A673 (cell line): ENCODE results near the gene NUP35. TPM values are rescaled to one million over a fixed set of nuclear protein-coding genes. Genes with fewer than 3 reads are reported as not detected.

Source experiments
- BruUV-seq: library from RNA; stranded (reverse); fragments of 400-500 nt; replicated peaks from 2 replicates; lab custom pipeline; 2021; lab: Mats Ljungman, UMichigan
- CTCF ChIA-PET: fragments of 300-600 bp; sonication (Branson Sonifier 250); formaldehyde crosslinking; loops from one replicate; lab custom pipeline; 2022; ENCODE audit warnings: antibody characterized with exemption; lab: Charles Lee
- POLR2A ChIA-PET: fragments of 300-600 bp; sonication (Branson Sonifier 250); formaldehyde crosslinking; loops from one replicate; lab custom pipeline; 2022; ENCODE audit warnings: antibody characterized with exemption; ENCODE audit not compliant: low non-redundant PET; lab: Charles Lee
- DNase-seq: peaks from one replicate; pipeline ENCODE4 v3.0.0-alpha.2; 2015; ENCODE audit warnings: low spot score
- H3K27ac ChIP-seq: fragments of 200-600 bp; sonication (generic); 2 replicates; pipeline ENCODE4 v1.5.1; 2016; ENCODE audit warnings: mixed run types, low read depth, mild to moderate bottlenecking, mixed read lengths, antibody characterized with exemption, low read length; ENCODE audit not compliant: poor library complexity, severe bottlenecking
- H3K27me3 ChIP-seq: fragments of 200-600 bp; sonication (generic); replicated peaks from 2 replicates; pipeline ENCODE4 v1.6.1; 2017; ENCODE audit warnings: mixed run types, low read depth, mild to moderate bottlenecking, mixed read lengths, antibody characterized with exemption, low read length; ENCODE audit not compliant: insufficient read depth, poor library complexity
- H3K36me3 ChIP-seq: fragments of 200-600 bp; sonication (generic); 2 replicates; pipeline ENCODE4 v1.6.1; 2016; ENCODE audit warnings: mixed run types, mild to moderate bottlenecking, mixed read lengths, antibody characterized with exemption, low read length; ENCODE audit not compliant: insufficient read depth, poor library complexity, severe bottlenecking
- H3K4me1 ChIP-seq: fragments of 200-600 bp; sonication (generic); 2 replicates; pipeline ENCODE4 v1.6.1; 2017; ENCODE audit warnings: mixed run types, mild to moderate bottlenecking, mixed read lengths, antibody characterized with exemption, low read length; ENCODE audit not compliant: insufficient read depth, poor library complexity, severe bottlenecking
- H3K4me3 ChIP-seq: fragments of 200-600 bp; sonication (generic); 2 replicates; pipeline ENCODE4 v1.5.1; 2016; ENCODE audit warnings: low read depth, mixed run types, mild to moderate bottlenecking, mixed read lengths, low read length; ENCODE audit not compliant: poor library complexity, severe bottlenecking
- H3K9me3 ChIP-seq: fragments of 200-600 bp; sonication (generic); 2 replicates; pipeline ENCODE4 v1.6.1; 2016; ENCODE audit warnings: mixed run types, low read depth, mild to moderate bottlenecking, mixed read lengths, antibody characterized with exemption, low read length; ENCODE audit not compliant: poor library complexity, severe bottlenecking
- EZH2 ChIP-seq: fragments of 200-600 bp; sonication (generic); IDR thresholded peaks from 2 replicates; pipeline ENCODE4 v1.6.1; 2017; ENCODE audit warnings: borderline replicate concordance, low read depth, mild to moderate bottlenecking, mixed read lengths, antibody characterized with exemption, low read length; ENCODE audit not compliant: poor library complexity, severe bottlenecking
- intact Hi-C: fragments of 100-400 bp; cut with micrococcal nuclease; formaldehyde crosslinking; loops from one replicate; pipeline ENCODE4 v1.10.0; 2022; ENCODE audit not compliant: unreplicated experiment
- total RNA-seq: library from RNA; stranded (reverse); gene quantifications from 2 replicates; pipeline ENCODE4 v1.2.3, GENCODE V29; 2021
- TF ChIP-seq, protein P1 (sequence below): fragments of 300-800, 200-600 bp; sonication (generic); conservative IDR thresholded peaks from 2 replicates; pipeline ENCODE4 v1.5.1; 2017; ENCODE audit warnings: low read depth, mild to moderate bottlenecking, antibody characterized with exemption, low read length, moderate library complexity, mixed read lengths

NUP35 gene
- total RNA-seq, 1 experiment from 2014 or later = 62.0 TPM

DNA sequence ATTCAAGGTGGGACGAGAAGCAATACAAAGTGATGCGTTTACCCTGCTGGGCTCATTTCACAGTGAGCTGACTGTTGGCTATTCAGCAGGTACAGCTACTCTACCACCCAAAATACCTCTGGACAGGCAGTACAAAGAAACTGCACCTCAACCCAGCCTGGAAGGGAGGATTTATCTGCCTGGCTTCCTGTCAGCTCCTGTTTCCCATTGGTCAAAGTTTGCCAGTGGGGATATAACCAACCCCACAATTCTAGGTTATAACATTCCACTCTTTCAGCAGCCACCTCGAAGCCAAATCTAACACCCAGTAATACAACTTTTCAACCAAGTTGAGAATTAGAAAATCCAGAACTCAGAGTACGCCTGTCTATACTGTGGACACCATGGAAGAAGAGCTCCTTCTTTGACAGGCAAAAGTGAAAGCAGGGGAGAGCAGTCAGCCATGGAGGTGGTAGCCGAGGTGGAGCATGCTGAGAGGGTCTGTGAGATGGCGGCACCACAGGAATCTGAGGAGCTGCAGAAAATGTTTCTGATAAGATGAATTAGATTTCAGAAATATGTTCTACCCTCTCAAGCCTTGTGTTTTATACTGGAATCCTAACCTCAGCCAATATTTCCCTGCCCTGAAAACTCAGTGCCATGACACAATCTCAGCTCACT lies 34.9 kb upstream of the NUP35 start:
- Histone ChIP-seq H3K36me3 (no peaks in the 10 kb centered on the region), H3K9me3 (no peaks in the 10 kb centered on the region), H3K4me1 (no peaks in the 10 kb centered on the region), H3K4me3 (no peak overlapping the region), H3K27ac (no peak overlapping the region), H3K27me3 (no peaks in the 10 kb centered on the region)
- ChIA-PET CTCF (no interaction called here), POLR2A (interaction anchor here (0.7 kb wide), 1 partner anchor 115 kb away, joined by 3 read pairs; no protein-coding TSS in a partner anchor)
- intact Hi-C loops = no loop called here
- no peak for TF ChIP-seq EZH2
- TF ChIP-seq, protein P1, sequence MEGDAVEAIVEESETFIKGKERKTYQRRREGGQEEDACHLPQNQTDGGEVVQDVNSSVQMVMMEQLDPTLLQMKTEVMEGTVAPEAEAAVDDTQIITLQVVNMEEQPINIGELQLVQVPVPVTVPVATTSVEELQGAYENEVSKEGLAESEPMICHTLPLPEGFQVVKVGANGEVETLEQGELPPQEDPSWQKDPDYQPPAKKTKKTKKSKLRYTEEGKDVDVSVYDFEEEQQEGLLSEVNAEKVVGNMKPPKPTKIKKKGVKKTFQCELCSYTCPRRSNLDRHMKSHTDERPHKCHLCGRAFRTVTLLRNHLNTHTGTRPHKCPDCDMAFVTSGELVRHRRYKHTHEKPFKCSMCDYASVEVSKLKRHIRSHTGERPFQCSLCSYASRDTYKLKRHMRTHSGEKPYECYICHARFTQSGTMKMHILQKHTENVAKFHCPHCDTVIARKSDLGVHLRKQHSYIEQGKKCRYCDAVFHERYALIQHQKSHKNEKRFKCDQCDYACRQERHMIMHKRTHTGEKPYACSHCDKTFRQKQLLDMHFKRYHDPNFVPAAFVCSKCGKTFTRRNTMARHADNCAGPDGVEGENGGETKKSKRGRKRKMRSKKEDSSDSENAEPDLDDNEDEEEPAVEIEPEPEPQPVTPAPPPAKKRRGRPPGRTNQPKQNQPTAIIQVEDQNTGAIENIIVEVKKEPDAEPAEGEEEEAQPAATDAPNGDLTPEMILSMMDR = no peak
- DNase-seq = no peak
- BruUV-seq = no TSS peak

DNA sequence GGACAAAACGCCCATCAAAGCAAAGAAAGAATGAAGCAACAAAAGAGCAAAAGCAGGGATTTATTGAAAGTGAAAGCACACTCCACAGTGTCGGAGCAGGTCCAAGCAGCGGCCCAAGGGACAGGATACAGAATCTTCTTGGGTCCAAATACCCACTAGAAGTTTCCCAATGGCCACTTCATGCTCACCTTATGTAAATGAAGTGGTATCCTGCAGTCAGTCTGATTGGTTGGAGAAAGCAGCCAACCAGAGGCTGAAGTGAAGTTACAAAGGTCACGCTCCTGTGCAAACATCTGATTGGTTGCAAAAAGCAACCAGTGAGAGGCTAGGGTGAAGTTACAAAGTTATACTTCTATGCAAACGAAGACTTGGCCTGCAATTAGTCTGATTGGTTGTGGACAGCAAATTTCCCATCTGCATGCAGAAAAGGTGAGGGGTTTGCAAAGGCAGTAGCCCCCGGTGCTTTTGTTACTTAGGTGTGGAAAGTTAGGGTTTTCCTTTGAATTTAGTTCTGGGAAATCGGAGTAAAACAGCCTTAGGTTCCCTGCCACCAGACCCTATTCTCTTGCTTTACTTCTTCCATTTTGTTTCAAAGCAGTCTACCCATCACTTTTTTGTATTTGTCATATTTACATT lies 32.8 kb upstream of the NUP35 start:
- POLR2A ChIA-PET = no interaction called here
- CTCF ChIA-PET = no interaction called here
- no peak overlapping the region for H3K4me3 ChIP-seq
- no peaks in the 10 kb centered on the region for H3K36me3 ChIP-seq
- TF ChIP-seq, protein P1 = no peak
- H3K27me3 ChIP-seq = no peaks in the 10 kb centered on the region
- intact Hi-C loops = no loop called here
- H3K4me1 ChIP-seq = no peaks in the 10 kb centered on the region
- BruUV-seq = no TSS peak
- DNase-seq = no peak
- no peaks in the 10 kb centered on the region for H3K9me3 ChIP-seq
- H3K27ac ChIP-seq = no peak overlapping the region

DNA sequence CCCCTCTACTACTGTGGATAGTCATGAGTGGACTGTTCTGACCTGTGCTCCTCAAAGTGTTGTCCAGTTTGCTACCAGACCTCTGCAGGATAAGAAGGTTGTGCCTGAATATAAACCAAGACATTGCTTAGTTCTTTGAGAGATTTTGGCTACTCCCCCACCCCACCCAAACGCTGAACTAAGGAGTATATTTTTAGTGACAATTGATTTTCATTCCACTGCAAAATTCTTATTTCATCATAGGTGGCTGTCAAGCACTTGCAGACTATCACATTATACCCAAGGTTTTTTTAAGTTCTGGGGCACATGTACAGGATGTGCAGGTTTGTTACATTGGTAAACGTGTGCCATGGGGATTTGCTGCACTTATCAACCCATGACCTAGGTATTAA lies 32.3 kb upstream of the NUP35 start:
- Histone ChIP-seq H3K4me1 (no peaks in the 10 kb centered on the region), H3K27me3 (no peaks in the 10 kb centered on the region), H3K4me3 (no peak overlapping the region), H3K27ac (no peak overlapping the region), H3K36me3 (no peaks in the 10 kb centered on the region), H3K9me3 (no peaks in the 10 kb centered on the region)
- TF ChIP-seq, protein P1 = no peak
- no peak for TF ChIP-seq EZH2
- no TSS peak for BruUV-seq
- DNase-seq = no peak
- intact Hi-C loops = no loop called here
- ChIA-PET CTCF (no interaction called here), POLR2A (no interaction called here)
